GM20000 (cell line): Measurements from ENCODE around the gene HOXA2.

Source experiments
- DNase-seq: peaks from one replicate; pipeline ENCODE4 v3.0.0; 2012; ENCODE audit warnings: low spot score
- TF ChIP-seq, protein P1 (sequence below): IDR thresholded peaks from 2 replicates; pipeline ENCODE4 v1.5.1; 2012; ENCODE audit warnings: mild to moderate bottlenecking, control low read depth; ENCODE audit errors: extremely low read depth, missing control alignments

HOXA2 gene

DNA sequence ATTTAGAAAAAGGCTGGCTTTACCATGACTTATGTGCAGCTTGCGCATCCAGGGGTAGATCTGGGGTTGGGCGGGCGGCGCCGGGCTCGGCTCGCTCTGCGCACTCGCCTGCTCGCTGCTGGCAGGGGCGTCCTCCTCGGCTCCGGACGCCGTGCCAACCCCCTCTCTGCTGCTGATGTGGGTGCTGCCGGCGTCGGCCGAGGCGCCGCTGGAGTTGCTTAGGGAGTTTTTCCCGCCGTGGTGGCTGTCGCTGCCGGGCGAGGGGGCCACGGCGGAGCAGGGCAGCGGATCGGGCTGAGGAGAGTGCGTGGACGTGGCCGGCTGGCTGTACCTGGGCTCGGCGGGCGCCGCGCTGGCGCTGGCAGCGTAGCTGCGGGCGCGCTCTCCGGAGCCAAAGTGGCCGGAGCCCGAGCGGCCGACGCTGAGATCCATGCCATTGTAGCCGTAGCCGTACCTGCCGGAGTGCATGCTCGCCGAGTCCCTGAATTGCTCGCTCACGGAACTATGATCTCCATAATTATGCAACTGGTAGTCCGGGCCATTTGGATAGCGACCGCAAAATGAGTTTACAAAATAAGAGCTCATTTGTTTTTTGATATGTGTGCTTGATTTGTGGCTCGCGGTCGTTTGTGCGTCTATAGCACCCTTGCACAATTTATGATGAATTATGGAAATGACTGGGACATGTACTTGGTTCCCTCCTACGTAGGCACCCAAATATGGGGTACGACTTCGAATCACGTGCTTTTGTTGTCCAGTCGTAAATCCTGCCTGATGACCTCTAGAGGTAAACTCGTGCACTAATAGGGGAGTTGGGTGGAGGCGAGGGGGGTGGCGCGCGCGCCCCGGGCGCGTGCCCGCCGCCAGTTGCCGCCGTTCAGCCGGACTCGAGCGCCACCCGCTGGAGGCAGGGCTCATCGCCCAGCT lies 40.8 kb upstream of the HOXA2 start, which contains the start of gene HOXA5:
TSS of gene HOXA5 (minus strand) at position 659 of the 927 bp plus-strand sequence. CDS start at position 585, 74 bp downstream.
- DNase-seq: no peak
- TF ChIP-seq, protein P1, sequence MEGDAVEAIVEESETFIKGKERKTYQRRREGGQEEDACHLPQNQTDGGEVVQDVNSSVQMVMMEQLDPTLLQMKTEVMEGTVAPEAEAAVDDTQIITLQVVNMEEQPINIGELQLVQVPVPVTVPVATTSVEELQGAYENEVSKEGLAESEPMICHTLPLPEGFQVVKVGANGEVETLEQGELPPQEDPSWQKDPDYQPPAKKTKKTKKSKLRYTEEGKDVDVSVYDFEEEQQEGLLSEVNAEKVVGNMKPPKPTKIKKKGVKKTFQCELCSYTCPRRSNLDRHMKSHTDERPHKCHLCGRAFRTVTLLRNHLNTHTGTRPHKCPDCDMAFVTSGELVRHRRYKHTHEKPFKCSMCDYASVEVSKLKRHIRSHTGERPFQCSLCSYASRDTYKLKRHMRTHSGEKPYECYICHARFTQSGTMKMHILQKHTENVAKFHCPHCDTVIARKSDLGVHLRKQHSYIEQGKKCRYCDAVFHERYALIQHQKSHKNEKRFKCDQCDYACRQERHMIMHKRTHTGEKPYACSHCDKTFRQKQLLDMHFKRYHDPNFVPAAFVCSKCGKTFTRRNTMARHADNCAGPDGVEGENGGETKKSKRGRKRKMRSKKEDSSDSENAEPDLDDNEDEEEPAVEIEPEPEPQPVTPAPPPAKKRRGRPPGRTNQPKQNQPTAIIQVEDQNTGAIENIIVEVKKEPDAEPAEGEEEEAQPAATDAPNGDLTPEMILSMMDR: no peak

DNA sequence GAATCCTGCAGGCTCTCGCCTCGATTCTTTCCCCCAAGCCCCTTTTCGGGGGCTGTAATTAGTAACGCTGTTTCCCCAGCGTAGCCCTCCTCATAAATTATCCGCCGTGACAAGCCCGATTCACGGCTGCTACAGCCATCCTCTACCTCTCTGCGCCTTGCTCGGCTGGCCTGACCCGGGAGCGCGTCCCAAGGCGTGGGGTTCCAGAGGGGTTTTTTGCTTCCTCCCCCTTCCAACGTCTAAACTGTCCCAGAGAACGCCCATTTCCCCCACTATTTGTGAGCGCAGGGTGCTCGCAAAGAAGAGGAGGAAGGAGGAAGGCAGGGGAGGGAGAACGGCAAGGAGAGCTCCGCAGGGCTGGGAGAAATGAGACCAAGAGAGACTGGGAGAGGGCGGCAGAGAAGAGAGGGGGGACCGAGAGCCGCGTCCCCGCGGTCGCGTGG lies 40.1 kb upstream of the HOXA2 start:
- DNase-seq: no peak

DNA sequence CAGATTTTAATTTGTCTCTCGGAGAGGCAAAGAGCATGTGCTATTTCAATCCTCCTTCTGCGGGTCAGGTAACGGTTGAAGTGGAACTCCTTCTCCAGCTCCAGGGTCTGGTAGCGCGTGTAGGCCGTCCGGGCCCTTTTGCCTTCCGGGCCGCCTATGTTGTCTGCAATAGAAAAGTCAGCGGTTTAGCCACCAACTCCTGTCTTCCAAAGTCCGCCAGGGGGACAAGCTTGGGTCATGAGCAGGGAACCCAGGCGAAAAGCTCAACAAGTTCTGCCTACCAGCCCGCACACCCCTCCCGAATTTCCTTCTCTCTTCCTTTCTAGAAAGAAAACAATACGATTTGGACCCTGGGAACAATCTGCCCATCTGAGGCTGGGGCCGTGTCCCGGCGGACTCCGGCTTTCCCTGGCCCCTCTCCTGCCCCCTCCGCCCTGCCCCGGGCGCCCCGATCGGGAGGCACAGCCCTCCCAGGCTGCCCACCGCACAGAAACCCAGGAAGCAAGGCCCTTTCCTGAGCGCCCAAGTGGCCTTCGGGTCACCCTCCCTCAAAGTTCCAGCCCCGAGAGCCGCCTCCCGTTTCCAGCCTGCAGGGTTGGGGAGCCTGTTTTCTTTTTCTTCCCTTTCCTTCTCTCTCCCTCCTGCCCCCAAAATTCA lies 39.6 kb upstream of the HOXA2 start:
- no peak for DNase-seq
- TF ChIP-seq, protein P1: no peak

More for the DNA sequence above, 40.1 kb upstream of the HOXA2 start:
- TF ChIP-seq, protein P1: no peak

DNA sequence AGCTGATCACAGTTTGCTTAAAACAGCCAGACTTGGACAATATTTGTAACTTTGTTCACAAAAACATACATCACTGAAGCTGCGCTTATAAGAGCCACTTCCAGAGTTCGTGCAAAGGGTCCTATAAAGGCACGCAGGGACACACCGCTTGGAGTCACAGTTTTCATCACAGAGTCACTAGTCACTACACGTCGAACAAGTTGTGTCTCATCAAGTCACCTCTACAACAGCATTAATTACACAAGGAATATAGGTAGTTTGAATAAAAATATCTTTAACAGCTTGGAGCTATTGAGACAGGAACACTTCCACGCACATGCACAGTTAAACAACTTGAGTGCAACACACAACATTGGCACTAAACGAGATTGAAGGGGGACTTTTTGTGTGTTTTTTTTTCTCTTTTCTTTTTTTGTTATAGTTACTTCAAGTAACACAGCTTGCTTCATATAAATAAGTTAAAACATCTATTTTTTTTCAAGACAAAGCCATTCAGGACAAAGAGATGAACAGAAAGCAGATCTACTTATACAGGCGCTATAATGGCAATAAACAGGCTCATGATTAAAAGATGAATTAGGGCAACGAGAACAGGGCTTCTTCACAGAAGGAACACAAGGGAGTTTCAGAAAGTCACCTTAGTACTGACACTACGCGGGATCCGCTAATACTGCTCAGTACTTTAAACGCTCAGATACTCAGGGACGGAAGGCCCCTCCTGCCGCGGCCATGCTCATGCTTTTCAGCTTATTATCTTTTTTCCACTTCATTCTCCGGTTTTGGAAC lies 38.8 kb upstream of the HOXA2 start:
- no peak for DNase-seq
- TF ChIP-seq, protein P1: no peak

DNA sequence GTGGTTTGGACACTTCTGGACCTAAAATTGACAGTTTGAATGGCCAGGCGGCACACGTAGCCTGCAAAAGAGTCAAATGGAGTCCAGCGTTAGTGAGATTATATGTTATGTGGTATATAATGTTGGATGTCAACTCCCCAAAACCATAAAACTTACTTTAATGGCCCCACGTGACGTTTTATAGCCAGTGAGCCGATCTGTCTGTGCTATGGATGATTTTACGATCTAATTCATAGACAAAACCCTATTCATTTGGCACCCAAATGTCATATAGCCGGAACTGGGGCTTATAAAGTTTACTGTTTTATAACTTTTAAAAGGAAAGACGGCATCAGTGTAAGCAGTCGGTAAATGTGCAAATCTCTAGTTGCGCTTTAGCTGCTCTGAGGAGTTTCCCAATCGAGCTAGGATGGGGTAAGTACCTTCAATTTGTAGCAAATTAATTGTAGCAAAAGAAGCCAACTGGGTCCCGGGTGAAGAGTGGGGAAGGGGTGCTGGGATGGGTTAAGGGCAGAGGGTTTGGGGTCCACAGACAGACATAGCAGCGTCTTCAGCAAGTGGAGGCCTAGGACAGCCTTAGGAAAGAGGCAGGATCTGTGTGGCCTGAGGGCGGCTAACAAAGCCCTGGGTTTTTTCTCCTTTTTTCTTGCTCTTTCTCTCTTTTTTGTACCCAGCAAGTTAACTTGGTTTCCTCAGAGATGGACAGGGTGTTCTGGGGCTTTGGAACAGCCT lies 37.8 kb upstream of the HOXA2 start:
- DNase-seq: no peak

More for the DNA sequence above, 37.8 kb upstream of the HOXA2 start:
- TF ChIP-seq, protein P1: no peak
